ENCODE results near the gene RNF5. TPM values are rescaled to one million over a fixed set of nuclear protein-coding genes. Genes with fewer than 3 reads are reported as not detected.
A peak's percentile ranks its signal among the peaks of the same experiment; 100 is the strongest.

RNF5 gene
- total RNA-seq, 1 donor from 2014 or later, result 39.7 TPM

DNA sequence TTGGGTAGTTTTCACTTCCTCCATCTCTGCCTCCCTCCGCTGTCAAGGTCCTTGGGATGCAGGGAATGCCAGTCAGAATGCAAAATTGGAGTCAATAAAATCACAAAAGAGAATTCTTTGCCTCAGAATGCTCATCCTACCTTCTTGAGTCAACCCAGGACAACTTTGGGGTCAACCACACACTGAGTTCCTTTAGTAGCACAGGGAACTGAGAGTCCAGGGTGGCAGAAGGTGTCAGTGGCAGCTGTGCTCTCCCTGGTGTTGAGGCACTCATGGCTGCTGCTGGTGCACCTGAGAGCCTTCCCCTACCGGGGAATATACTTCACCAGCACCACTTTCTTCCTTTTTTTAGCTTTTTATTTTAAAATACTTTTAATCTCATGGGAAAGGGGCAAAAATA, 46.5 kb downstream of the RNF5 start:
- peak overlapping the region; percentile 83 for H3K27ac Mint-ChIP-seq
- CTCF ChIA-PET, result no interaction called here
- peak; percentile 83 for ATAC-seq (ENCODE audit: low read depth)

DNA sequence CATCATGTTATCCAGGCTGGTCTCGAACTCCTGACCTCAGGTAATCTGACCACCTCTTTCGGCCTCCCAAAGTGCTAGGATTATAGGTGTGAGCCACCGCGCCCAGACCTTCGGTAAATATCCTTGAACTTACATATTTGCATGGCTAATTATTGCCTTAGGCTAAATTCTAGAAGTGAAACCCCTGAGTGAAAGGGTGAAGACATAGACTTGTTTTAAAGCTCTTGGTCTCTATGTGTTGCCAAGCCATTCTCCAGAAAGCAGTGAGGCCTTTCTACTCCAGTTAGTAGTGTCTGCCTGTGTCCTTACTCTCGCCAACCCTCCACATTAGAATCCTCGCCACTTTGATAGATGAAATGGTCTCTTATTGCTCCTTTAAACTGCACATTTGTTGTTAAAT, 48.2 kb downstream of the RNF5 start:
- intact Hi-C loops (cut with micrococcal nuclease), result no loop called here
- Mint-ChIP-seq H3K9me3 (no peaks in the 10 kb centered on the region), H3K36me3 (ENCODE audit: low read depth) (no peaks in the 10 kb centered on the region), H3K4me1 (peaks cover 71% of the 10 kb centered on the region), H3K27me3 (no peaks in the 10 kb centered on the region), H3K4me3 (no peak overlapping the region), H3K27ac (peak overlapping the region; percentile 76)
- ATAC-seq (ENCODE audit: low read depth) (peak; percentile 57), DNase-seq (no peak)
- CTCF ChIA-PET, result interaction anchor here (1.1 kb wide), 1 partner anchor 28 kb away, joined by 3 read pairs; no protein-coding TSS in a partner anchor
- POLR2A ChIA-PET, result interaction anchor here (0.8 to 1.8 kb wide), 8 partner anchors 29 to 101 kb away, joined by 3 to 11 read pairs (median 5); partner anchors contain the start of genes FKBPL, GPSM3 and PBX2
- TF ChIP-seq, protein P1, sequence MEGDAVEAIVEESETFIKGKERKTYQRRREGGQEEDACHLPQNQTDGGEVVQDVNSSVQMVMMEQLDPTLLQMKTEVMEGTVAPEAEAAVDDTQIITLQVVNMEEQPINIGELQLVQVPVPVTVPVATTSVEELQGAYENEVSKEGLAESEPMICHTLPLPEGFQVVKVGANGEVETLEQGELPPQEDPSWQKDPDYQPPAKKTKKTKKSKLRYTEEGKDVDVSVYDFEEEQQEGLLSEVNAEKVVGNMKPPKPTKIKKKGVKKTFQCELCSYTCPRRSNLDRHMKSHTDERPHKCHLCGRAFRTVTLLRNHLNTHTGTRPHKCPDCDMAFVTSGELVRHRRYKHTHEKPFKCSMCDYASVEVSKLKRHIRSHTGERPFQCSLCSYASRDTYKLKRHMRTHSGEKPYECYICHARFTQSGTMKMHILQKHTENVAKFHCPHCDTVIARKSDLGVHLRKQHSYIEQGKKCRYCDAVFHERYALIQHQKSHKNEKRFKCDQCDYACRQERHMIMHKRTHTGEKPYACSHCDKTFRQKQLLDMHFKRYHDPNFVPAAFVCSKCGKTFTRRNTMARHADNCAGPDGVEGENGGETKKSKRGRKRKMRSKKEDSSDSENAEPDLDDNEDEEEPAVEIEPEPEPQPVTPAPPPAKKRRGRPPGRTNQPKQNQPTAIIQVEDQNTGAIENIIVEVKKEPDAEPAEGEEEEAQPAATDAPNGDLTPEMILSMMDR (IDR thresholded peaks at IDR 0.05), result no peak

More for the DNA sequence above, 46.5 kb downstream of the RNF5 start:
- H3K4me3 Mint-ChIP-seq, result peak overlapping the region; percentile 2
- peaks cover 75% of the 10 kb centered on the region for H3K4me1 Mint-ChIP-seq
- POLR2A ChIA-PET, result interaction anchor here (1.2 to 1.4 kb wide), 2 partner anchors 28 to 29 kb away, joined by 7 read pairs; no protein-coding TSS in a partner anchor
- TF ChIP-seq, protein P1 (IDR thresholded peaks at IDR 0.05), result no peak
- no peak for DNase-seq
- no peaks in the 10 kb centered on the region for H3K27me3 Mint-ChIP-seq
- no peaks in the 10 kb centered on the region for H3K36me3 Mint-ChIP-seq (ENCODE audit: low read depth)
- intact Hi-C loops (cut with micrococcal nuclease), result loop anchor here (2.0 kb wide), 1 partner anchor 28 kb away; no protein-coding TSS in a partner anchor
- no peaks in the 10 kb centered on the region for H3K9me3 Mint-ChIP-seq

Other genes with a start within 250 kb of the RNF5 start
- gene CFB, start 232.3 kb upstream of the RNF5 start, total RNA-seq, result 0.29 TPM in 1 of 2 replicates, not detected in the other
- 57.9 and 63.3 TPM in 2 replicates for gene NELFE, start 219.4 kb upstream of the RNF5 start, total RNA-seq
- 95.8 and 102 TPM in 2 replicates for gene SKIC2, start 219.2 kb upstream of the RNF5 start, total RNA-seq
- 23.7 and 29.4 TPM in 2 replicates for gene DXO, start 206.3 kb upstream of the RNF5 start, total RNA-seq
- 4.6 and 6.8 TPM in 2 replicates for gene C4A, start 196.3 kb upstream of the RNF5 start, total RNA-seq
- gene C4B, start 163.6 kb upstream of the RNF5 start, total RNA-seq, result 5.1 and 5.3 TPM in 2 replicates
- 0.10 TPM in 1 of 2 replicates, not detected in the other for gene CYP21A2, start 140.0 kb upstream of the RNF5 start, total RNA-seq
- gene TNXB, start 69.1 kb upstream of the RNF5 start, total RNA-seq, result 5.9 and 12.4 TPM in 2 replicates
- 144 and 148 TPM in 2 replicates for gene ATF6B, start 50.2 kb upstream of the RNF5 start, total RNA-seq
- gene FKBPL, start 48.1 kb upstream of the RNF5 start, total RNA-seq, result 4.1 and 4.4 TPM in 2 replicates
- gene PRRT1, start 26.5 kb upstream of the RNF5 start, total RNA-seq, result not detected in 2 replicates
- gene PPT2, start 24.3 kb upstream of the RNF5 start, total RNA-seq, result 1.8 and 3.0 TPM in 2 replicates
- 2.2 and 3.4 TPM in 2 replicates for gene EGFL8, start 13.8 kb upstream of the RNF5 start, total RNA-seq
- 26.4 and 27.0 TPM in 2 replicates for gene AGPAT1, start 2.3 kb upstream of the RNF5 start, total RNA-seq
- gene AGER, start 5.8 kb downstream of the RNF5 start, total RNA-seq, result 23.5 and 30.8 TPM in 2 replicates
- 134 and 153 TPM in 2 replicates for gene PBX2, start 11.8 kb downstream of the RNF5 start, total RNA-seq
- gene GPSM3, start 14.2 kb downstream of the RNF5 start, total RNA-seq, result 185 and 199 TPM in 2 replicates
- 3.3 and 4.0 TPM in 2 replicates for gene NOTCH4, start 45.7 kb downstream of the RNF5 start, total RNA-seq
- gene TSBP1, start 193.5 kb downstream of the RNF5 start, total RNA-seq, result not detected in 2 replicates
- not detected in 2 replicates for gene BTNL2, start 228.8 kb downstream of the RNF5 start, total RNA-seq

Measured in activated B cell treated with CpG ODN at 0.5 μM for 24 hours (primary cell).